ENCODE results near the gene IBA57.
"Not testable (repeated sequence)": the region's sequence is repeated elsewhere in the genome, so short reads cannot be mapped to it uniquely, and the experiment has no call there.

Gene IBA57

DNA sequence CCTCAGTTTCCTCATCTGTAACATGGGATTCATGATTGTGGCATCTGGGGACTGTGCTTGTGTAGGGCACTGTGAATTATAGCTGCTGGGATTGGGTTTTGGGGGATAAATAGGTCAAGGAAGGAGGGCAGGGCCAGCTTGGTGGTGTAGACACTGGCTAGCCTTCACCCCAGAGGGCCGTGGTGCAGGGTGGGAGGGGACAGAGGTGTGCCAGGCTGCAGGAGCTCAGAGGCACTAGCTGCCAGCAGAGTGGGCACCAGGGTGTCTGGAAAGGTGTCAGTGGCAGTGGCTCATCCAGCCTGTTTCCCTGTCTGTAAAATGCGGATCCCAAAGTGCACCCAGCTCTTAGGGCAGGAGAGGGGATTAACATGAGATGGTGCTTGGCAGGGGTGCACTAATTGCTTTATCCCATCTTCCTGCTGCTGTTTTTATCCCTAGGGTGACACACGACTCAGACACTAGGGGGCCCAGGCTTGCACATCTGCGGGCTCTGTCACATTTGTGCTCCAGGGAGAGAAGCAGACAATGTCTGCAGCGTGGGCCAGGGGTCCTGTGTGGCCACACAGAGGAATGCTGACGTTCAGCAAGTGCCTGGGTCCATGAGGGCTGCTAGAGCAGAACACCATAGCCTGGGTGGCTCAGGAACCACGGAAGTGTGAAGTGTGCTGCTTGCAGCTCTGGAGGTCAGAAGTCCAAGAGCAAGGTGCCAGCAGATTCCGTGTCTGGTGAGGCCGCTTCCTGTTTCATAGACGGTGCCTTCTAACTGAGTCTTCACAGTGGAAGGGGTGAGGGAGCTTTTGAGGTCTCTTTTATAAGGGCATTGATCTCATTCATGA, 61.6 kb downstream of the IBA57 start:
- no peak for DNase-seq (ENCODE audit: low read depth)

DNA sequence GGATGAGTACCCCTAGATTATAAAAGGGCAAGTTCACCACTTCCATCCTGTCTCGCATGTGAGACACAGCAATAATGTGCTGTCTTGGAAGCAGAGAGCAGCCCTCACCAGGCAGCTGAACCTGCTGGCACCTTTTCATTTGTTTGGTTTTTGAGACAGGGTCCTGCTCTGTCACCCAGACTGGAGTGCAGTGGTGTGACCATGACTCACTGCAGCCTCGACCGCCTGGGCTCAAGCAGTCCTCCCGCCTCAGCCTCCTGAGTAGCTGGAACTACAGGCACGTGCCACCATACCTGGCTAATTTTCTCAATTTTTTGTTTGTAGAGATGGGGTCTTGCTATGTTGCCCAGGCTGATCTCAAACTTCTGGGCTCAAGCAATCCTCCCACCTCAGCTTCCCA, 62.5 kb downstream of the IBA57 start:
- DNase-seq (ENCODE audit: low read depth), result not testable (repeated sequence)

DNA sequence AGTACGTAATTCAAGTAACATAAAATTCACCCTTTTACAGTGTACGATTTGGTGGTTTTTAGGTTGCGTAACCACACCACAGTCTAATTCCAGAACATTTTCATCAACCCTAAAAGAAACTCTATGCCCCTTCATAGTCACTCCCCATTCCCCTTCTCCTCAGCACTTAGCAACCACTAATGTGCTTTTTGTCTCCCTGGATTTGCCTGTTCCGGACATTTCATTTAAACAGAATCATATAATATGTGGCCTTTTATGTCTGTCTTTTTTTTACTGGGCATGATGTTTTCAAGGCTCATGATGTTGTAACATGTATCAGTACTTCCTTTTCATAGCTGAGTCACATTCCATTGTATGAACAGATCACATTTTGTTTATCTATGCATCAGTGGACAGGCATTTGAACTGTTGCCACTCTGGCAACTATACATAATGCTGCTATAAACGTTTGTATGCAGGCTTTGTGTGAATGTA, 63.0 kb downstream of the IBA57 start:
- peak; percentile 52 for DNase-seq (ENCODE audit: low read depth)

DNA sequence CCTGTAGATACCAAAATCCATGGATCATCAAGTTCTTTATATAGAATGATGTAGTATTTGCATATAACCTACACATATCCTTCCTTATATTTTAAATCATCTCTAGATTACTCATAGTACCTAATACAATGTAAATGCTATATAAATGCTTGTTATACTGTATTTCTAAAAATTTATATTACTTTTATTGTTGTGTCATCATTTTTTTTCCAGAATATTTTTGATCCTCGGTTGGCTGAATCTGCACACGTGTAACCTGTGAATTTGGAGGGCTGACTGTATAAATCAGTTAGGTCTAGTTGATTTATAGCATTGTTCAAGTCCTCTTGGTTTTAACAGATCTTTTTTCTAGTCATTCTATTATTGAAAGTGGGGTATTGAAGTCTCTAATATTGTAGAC, 65.6 kb downstream of the IBA57 start:
- no peak for DNase-seq (ENCODE audit: low read depth)
